HG02840 (cell line): Measurements from ENCODE around the gene CCKAR.

Source experiments
- ATAC-seq: cut with Tn5 transposase; IDR thresholded peaks from one replicate; pipeline ENCODE4 v1.9.1; 2021; ENCODE audit warnings: mild to moderate bottlenecking, moderate library complexity, moderate number of reproducible peaks; ENCODE audit not compliant: unreplicated experiment, low FRiP score

The CCKAR gene

GRCh38 chr4:26491449-26492170 lies 1.3 kb upstream of the CCKAR start:
- no peak for ATAC-seq

- no peak for ATAC-seq
Measured at GRCh38 chr4:26490960-26491284, 638 bp upstream of the CCKAR start.

GRCh38 chr4:26489101-26489985 lies 941 bp downstream of the CCKAR start:
- no peak for ATAC-seq

- ATAC-seq: no peak
Measured at GRCh38 chr4:26485684-26486083, 4.6 kb downstream of the CCKAR start.

GRCh38 chr4:26484516-26484915 lies 5.8 kb downstream of the CCKAR start:
- no peak for ATAC-seq

- ATAC-seq: no peak
Measured at GRCh38 chr4:26484032-26484515, 6.2 kb downstream of the CCKAR start.

- no peak for ATAC-seq
Measured at GRCh38 chr4:26482508-26483462, 7.5 kb downstream of the CCKAR start.

- no peak for ATAC-seq
Measured at GRCh38 chr4:26478330-26478729, 12.0 kb downstream of the CCKAR start.

- no peak for ATAC-seq
Measured at GRCh38 chr4:26476545-26476944, 13.7 kb downstream of the CCKAR start.

- no peak for ATAC-seq
Measured at GRCh38 chr4:26475716-26476115, 14.6 kb downstream of the CCKAR start.

- no peak for ATAC-seq
Measured at GRCh38 chr4:26474551-26474950, 15.7 kb downstream of the CCKAR start.

- no peak for ATAC-seq
Measured at GRCh38 chr4:26473893-26474292, 16.4 kb downstream of the CCKAR start.

- no peak for ATAC-seq
Measured at GRCh38 chr4:26471890-26472289, 18.4 kb downstream of the CCKAR start.

GRCh38 chr4:26468977-26469376 lies 21.3 kb downstream of the CCKAR start:
- ATAC-seq: no peak

GRCh38 chr4:26468283-26468949 lies 21.9 kb downstream of the CCKAR start:
- no peak for ATAC-seq

- no peak for ATAC-seq
Measured at GRCh38 chr4:26467724-26468123, 22.6 kb downstream of the CCKAR start.

GRCh38 chr4:26466578-26467270 lies 23.6 kb downstream of the CCKAR start:
- no peak for ATAC-seq

- ATAC-seq: no peak
Measured at GRCh38 chr4:26464420-26465095, 25.7 kb downstream of the CCKAR start.

GRCh38 chr4:26463386-26463785 lies 26.9 kb downstream of the CCKAR start:
- no peak for ATAC-seq
